Stimulated activated CD4-positive, alpha-beta T cell treated with anti-CD3 and anti-CD28 coated beads, TNF-alpha, amount 100 ng/mL, for 48 hours (primary cell): Measurements from ENCODE around the gene GTF2H4.
"Not testable (repeated sequence)": the region's sequence is repeated elsewhere in the genome, so short reads cannot be mapped to it uniquely, and the experiment has no call there.

ENCODE experiments used
- DNase-seq, 3 donors: peaks; one replicate each; pipeline ENCODE4 v3.0.0-alpha.2; 2020; ENCODE audit warnings: low read depth in 3 of 3

The GTF2H4 gene

DNA sequence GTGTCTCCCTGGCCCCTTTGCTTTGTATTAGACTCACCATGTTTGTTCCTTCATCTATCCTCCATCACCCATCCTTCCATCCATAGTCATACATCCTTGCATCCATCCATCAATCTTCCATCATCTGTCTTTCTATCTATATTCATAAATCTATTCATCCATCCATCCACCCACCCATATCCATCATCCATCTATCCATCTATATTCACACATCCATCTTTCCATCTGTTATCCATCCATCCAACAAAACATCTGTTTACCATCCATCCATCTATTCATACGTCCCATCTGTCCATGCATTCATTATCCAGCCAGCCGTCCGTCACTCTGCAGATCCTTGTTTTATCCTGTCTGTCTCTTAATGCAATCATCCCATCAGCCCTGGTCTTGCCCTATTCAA is 13.1 kb upstream of the GTF2H4 start:
- DNase-seq: no peak

DNA sequence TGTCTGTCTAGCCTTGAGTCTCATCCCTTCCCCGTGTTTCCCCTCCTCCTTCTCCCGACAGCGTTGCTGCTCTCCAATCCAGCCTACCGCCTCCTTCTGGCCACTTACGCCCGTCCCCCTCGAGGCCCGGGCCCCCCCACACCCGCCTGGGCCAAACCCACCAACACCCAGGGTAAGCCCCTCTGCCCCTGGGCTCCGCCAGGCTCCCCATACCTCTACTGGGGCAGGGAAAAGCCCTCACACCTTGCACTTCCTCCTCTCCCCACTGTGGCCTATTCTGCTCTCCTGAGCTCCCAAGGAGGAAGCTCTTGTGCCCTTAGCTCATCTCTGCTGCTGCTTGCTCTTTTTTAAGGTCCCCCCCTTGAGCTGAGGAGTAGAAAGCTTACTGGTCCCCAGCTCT is 12.7 kb upstream of the GTF2H4 start:
- no peak for DNase-seq

DNA sequence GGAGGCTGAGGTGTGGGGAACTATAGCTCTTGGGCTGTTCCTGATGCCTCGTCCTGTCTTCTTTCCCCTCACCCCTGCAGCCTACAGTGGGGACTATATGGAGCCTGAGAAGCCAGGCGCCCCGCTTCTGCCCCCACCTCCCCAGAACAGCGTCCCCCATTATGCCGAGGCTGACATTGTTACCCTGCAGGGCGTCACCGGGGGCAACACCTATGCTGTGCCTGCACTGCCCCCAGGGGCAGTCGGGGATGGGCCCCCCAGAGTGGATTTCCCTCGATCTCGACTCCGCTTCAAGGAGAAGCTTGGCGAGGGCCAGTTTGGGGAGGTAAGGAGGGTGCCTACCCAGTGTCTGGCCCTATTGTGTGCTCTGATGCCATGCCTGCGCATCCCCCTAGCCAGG is 11.5 kb upstream of the GTF2H4 start:
- no peak for DNase-seq

DNA sequence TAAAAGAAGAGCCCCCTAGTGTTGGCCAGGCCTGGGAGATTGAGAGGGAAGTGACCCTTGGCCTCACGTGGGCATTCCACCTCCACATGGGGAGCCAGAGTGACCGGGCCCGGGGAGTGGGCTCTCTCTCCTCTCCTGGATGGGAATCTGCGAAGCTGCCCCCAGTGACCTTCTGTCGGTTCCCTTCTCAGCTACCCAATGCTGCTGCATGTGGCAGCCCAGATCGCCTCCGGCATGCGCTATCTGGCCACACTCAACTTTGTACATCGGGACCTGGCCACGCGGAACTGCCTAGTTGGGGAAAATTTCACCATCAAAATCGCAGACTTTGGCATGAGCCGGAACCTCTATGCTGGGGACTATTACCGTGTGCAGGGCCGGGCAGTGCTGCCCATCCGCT is 10.1 kb upstream of the GTF2H4 start:
- no peak for DNase-seq

DNA sequence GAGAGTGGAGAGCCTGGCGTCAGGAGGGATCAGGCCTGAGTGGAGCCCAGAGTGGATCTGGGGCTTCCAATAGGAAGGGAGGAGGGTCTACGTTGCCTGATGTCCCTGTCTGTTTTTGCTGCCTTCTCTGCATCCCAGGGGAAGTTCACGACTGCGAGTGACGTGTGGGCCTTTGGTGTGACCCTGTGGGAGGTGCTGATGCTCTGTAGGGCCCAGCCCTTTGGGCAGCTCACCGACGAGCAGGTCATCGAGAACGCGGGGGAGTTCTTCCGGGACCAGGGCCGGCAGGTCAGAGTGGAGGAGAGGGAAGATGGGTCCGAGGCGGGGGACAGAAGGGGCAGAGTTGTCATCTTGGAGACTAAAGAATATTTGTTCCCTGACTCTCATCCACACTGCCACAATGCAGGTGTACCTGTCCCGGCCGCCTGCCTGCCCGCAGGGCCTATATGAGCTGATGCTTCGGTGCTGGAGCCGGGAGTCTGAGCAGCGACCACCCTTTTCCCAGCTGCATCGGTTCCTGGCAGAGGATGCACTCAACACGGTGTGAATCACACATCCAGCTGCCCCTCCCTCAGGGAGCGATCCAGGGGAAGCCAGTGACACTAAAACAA is 9.2 kb upstream of the GTF2H4 start:
- DNase-seq: no peak

DNA sequence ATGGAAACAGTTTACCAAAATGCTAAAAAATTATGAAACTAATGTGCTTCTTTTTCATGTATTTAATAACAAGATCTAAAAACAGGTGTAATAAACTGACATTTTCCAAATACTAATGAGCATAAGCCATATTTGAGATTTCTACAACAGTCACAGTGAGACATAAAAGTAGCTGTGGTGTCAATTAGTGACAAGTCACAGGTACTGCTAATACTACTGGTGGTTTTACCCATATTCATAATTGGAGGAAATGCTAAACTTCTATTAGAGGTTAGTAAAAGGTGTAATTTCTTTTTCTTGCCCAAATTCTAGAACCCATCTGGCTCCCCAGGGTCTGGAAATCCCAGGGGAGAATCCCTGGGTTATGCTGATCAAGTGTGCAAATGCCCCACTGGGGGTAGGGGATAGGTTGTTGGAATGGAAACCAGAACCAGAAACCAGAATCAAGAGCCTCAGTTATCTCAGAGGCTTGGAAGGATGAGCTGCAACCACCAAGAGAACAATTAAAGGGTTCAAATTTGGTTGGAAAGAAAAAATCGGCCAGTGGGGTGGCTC is 7.1 kb upstream of the GTF2H4 start:
- DNase-seq: no peak

DNA sequence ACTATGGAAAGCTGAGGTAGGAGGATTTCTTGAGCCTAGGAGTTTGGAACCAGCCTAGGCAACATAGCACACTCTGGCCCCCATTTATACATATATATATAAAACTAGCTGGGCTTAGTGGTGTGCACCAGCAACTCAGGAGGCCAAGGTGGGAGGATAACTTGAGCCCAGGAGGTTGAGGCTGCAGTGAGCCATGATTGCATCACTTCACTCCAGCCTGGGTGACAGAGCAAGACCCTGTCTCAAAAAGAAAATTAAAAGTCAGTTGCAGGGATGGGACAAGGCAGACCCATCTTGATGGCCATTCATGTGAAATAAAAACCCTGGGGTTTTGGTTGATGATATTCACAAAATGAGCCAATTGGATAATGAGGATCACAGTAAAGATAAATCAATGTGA is 6.6 kb upstream of the GTF2H4 start:
- no peak for DNase-seq

DNA sequence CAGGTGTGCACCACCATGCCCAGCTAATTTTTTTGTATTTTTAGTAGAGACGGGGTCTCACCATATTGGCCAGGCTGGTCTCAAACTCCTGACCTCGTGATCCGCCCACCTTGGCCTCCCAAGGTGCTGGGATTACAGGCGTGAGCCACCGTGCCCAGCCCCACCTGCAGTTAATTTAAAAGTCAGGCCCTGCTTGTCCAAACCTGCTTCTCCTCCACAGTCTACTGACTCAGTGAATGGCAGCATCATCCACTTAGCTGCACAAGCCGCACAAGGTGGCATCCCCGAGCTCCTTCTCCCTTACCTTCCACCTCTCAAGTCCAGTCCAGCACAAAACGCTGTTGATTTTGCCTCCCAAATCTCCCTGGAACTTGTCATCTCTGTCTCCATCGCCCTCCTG is 5.8 kb upstream of the GTF2H4 start:
- not testable (repeated sequence) for DNase-seq

DNA sequence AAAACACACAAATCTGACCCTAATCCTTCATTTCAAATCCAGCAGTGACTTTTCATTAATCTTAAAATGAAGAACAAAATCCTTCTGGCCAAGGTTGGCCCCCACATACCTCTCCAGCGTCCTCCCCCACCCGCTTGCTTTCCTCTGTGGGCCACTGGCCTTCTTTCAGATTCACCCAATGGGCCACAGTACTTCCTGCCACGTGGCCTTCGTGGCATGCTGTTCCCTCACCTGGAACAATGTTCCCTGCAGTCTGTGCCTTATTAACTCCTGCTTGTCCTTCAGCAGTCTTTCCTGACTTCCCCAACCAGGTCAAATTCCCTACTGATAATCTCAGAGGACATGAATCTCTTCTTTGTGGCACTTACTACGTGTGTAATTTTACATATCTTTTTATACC is 5.3 kb upstream of the GTF2H4 start:
- no peak for DNase-seq

DNA sequence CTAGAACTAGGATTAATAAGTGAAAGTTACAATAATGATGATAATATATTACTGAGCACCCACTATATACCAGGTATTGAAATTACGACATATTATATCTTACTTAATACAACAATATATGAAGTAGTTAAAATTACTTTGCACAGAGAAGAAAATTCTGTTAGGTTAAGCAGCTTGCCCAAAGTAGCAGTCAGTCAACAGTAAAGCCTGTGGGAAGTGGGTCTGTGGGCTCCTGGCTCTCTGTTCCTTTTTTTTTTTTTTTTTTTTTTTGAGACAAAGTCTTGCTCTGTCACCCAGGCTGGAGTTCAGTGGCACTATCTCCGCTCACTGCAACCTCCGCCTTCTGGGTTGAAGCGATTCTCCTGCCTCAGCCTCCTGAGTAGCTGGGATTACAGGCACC is 4.8 kb upstream of the GTF2H4 start:
- no peak for DNase-seq

DNA sequence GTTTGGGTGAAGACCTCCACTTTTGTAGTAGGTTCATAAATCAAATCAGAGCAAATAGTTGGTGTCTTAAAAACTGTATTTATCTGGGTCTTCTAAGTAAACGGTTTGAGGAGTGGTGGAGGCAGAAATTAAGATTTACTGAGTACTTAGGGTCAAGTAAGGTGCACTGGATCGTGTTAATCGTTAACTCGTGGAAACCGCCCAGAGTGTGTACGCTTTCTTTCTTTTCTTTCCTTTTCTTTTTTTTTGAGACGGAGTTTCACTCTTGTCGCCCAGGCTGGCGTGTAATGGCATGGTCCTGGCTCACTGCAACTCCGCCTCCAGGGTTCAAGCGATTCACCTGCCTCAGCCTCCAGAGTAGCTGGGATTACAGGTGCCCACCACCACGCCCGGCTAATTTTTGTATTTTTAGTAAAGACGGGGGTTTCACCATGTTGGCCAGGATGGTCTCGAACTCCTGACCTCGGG is 683 bp upstream of the GTF2H4 start:
- DNase-seq: not testable (repeated sequence)

DNA sequence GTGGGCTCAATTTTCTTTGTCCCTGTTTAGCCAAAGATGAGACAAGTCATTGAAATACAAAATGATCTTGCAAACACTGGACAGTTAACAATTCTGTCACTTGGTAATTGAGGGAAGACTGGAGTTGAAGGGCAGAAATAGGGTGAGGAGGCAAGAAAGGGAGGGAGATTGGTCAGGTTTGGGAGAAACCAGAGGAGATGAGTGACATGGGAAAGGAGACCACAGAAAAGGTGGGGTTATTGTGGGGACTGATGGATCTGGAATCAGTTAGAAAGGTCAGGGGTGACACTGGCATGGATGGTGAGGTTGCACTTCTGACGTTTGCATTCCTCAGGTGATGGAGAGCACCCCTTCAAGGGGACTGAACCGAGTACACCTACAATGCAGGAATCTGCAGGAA is 693 bp downstream of the GTF2H4 start:
- DNase-seq: no peak

DNA sequence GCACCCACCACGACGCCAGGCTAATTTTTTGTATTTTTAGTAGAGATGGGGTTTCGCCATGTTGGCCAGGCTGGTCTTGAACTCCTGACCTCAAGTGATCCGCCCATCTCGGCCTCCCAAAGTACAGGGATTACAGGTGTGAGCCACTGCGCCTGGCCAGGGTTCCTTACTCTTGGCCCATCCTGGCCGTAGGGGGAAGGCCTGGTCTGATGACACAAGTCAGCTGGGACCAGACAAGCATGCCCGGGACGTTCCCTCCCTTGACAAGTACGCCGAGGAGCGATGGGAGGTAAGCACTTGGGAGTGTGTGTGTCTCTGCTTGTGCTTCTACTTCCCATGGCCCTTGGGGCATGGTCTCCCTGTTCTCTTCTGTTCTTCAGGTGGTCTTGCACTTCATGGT is 2.5 kb downstream of the GTF2H4 start:
- not testable (repeated sequence) for DNase-seq

DNA sequence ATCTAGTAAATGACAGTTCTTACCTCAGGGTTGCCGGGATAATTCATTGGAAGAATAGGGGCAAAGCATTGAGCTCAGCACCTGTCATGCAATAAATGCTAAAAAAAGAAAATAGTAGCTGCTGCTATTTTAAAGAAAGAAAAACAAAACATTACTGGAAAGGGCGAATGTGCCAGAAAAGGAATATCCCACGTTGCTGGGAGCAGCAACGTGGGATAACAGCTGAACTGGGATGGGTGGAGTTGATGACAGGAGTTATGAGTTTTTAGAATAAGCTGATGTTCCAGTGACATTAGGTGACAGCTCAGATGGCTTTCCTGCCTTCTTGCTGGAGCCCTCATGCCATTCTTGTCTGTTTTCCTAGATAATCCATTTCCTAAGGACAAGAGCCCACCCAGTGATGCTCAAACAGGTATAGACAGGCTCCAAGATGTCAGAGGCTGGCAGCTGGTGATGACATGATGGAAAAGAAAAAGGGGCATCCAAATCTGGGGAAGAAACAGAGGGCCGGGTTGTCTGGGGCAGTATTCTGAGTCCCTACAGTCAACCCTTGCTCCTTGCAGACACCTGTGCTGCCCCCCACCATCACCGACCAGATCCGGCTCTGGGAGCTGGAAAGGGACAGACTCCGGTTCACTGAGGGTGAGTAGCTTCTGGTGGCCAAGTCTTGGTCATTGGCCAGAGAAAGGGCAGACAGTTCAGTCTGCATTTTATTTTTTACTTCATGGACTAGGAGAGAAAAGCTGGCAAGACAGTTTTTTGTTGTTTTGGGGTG is 4.9 kb downstream of the GTF2H4 start:
- no peak for DNase-seq

DNA sequence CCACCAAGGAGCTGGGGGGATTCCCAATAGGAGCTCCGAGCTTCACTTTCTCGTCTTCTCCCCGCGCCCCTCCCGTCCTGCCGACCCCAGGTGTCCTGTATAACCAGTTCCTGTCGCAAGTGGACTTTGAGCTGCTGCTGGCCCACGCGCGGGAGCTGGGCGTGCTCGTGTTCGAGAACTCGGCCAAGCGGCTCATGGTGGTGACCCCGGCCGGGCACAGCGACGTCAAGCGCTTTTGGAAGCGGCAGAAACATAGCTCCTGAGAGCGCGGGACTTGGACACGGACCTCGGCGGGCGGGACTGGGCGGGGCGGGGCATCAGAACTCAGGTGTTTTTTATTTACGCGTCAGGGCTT is 5.7 kb downstream of the GTF2H4 start:
- no peak for DNase-seq

DNA sequence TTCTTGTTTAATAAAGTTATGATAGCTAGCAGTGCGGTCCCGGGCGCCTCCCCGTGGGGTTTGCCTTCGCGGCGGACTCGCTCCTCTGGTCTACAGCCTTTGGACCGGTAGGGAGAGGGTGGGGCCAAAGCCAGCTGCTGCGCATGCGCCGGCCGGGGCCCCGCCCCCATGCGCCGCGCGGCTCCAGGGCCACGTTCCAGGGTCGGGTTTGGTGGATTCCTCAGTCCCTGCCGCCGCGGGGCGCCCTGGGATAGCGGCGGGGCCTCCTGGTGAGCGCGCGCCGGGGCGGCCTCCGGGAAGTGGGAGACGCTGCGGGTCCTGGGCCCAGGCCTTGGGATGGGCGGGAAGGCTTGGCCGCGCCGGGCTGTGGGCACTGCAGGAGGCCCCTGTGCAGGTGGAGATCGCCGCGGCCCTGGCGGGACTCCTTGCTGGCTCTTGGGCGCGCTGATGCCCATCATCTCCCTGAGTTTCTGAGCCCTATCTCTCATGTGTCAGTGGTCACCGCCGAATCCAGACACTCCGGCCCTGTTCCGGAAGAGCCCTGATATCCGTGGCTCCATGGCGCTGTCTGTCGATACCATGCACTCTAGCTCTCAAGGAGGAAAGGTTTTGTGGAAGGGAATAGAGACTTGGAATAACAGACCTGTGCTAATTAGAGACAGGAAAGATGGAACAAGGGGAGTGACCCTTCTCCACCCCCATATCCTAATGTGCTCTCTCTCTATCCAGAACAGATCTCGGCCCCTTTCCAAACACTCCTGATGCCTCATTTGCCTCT is 6.3 kb downstream of the GTF2H4 start, which contains the start of gene VARS2:
Gene VARS2 (plus strand): TSS at position 163 of the 778 bp plus-strand sequence. CDS start 599 bp downstream, at position 762.
- peak; percentile 69 to 82 (median 77) for DNase-seq

DNA sequence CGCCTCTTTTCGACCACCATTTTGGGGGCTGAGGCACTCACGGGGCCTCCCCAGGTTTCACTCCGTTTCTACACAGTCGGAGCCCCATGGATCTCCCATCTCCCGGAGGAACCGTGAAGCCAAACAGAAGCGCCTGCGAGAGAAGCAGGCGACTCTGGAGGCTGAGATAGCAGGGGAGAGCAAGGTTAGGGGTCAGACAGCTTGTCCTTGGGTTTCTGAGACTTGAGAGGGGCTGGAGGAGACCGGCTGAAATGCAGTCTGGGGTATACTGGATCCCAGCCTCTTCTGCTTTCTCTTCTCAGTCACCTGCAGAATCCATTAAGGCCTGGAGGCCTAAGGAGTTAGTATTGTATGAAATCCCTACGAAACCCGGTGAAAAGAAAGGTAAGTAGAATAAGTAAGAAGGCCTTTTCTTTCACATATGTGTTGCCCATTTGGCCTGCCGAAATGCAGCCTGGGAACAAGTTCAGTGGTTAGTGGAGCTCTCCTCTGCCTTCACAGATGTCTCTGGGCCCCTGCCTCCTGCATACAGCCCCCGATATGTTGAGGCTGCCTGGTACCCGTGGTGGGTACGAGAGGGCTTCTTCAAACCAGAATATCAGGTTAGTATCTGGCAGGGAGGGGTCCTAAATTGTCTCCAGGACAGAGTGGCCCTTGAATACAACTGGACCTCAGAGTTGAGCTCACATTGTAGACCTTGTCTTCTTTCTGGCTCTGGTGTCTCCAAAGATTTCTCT is 7.0 kb downstream of the GTF2H4 start:
- no peak for DNase-seq

DNA sequence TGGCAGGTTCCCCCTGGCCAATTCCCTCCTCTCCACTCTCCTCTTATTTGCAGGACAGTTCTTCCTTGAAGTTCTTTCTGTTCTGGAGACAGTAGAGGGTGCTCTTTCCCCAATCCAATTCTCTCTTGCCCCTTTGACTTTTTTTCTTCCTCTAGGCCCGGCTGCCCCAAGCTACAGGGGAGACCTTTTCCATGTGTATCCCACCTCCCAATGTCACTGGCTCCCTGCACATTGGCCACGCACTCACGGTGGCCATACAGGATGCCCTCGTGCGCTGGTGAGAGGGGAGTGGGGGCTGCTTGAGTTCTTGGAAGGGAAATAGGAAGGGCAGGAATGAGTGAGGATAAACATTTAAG is 7.6 kb downstream of the GTF2H4 start:
- DNase-seq: no peak

DNA sequence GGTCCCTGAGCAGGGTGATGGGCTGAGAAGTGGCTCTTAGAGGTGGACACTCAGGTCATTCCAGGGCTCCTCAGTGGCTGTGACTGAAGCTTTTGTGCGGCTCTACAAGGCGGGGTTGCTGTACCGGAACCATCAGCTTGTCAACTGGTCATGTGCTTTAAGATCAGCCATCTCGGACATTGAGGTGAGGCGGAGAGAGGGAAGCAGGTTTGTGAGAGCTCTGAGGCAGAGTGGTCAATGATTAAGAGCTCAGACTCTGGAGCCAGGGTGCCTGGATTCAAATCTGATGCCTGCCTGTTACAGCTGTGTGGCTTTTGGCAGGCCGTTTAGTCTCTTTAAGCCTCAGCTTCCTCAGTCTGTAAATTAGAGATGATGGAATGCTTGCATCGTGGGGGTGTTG is 9.0 kb downstream of the GTF2H4 start:
- no peak for DNase-seq

DNA sequence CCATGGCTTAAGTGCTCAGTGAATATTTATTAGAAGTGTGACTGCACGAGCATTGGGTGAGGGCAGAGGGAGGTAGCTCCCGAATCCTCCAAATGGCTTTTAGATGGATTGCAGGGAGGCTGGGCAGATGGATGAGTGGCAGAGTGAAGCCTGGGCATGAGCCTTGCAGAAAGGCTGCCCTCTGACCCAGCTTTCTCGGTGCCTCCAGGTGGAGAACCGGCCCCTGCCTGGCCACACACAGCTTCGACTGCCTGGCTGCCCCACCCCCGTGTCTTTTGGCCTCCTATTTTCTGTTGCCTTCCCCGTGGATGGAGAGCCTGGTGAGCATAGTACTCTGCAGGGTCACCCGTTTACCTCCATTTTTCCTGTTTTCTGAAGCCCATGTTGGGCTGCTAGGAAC is 9.5 kb downstream of the GTF2H4 start:
- DNase-seq: no peak

DNA sequence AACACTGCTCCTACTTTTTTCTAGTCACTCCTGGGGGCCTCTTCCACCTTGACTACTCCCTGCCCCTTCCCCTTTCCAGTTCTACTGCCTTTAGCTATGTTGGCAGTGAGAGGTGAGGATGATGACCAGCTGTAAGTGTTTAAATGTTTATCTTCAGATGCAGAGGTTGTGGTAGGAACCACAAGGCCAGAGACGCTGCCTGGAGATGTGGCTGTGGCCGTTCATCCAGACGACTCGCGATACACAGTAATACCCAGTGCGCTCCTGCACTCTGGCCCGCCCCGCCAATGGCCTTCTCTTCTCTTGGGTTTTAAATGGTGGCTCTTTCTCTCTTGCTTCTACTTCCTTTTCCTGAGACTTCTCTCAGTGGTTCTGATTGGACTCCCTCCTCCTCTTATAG is 10.7 kb downstream of the GTF2H4 start:
- DNase-seq: no peak

DNA sequence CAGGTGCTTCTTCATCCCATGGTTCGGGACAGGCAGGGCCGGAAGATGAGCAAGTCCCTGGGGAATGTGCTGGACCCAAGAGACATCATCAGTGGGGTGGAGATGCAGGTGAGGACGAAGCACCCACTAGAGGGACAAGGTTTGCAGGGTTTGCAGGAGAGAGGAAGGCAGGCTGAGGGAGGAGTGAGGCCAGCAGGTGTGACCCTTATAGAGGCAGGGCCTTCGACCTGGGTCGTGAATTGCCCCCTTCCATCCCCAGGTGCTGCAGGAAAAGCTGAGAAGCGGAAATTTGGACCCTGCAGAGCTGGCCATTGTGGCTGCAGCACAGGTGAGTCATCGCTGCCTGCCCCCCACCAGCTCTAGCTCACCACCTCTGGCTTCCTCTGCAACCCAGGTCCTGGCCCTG is 14.4 kb downstream of the GTF2H4 start:
- no peak for DNase-seq
